Chondrocyte (in vitro differentiated cells): ENCODE data around the gene FOXA3. TPM values are rescaled to one million over a fixed set of nuclear protein-coding genes. Genes with fewer than 3 reads are reported as not detected.
"Not testable (repeated sequence)": the region's sequence is repeated elsewhere in the genome, so short reads cannot be mapped to it uniquely, and the experiment has no call there.

Experiments used
- DNase-seq: peaks from one replicate; pipeline ENCODE4 v3.0.0; 2021; ENCODE audit warnings: mixed read lengths, low spot score
- H3K27ac Mint-ChIP-seq: one replicate; pipeline ENCODE4 v1.8.0; 2021; ENCODE audit warnings: mild to moderate bottlenecking, moderate library complexity, mixed read lengths; ENCODE audit not compliant: unreplicated experiment
- H3K27me3 Mint-ChIP-seq: 2 replicates; pipeline ENCODE4 v1.8.0; 2021; ENCODE audit warnings: low read depth, mixed read lengths
- H3K36me3 Mint-ChIP-seq: 2 replicates; pipeline ENCODE4 v1.8.0; 2021; ENCODE audit warnings: low read depth, mixed read lengths
- H3K4me1 Mint-ChIP-seq: 2 replicates; pipeline ENCODE4 v1.8.0; 2021; ENCODE audit warnings: low read depth, mild to moderate bottlenecking, mixed read lengths
- H3K4me3 Mint-ChIP-seq: one replicate; pipeline ENCODE4 v1.8.0; 2021; ENCODE audit warnings: mild to moderate bottlenecking, moderate library complexity, mixed read lengths; ENCODE audit not compliant: unreplicated experiment
- H3K9me3 Mint-ChIP-seq: 2 replicates; pipeline ENCODE4 v1.8.0; 2021; ENCODE audit warnings: low read depth, mixed read lengths
- CTCF ChIP-seq: fragments of 200-600 bp; sonication (generic); IDR thresholded peaks from 2 replicates; pipeline ENCODE4 v1.5.0; 2021; ENCODE audit warnings: antibody characterized with exemption, mild to moderate bottlenecking, moderate library complexity
- total RNA-seq: library from RNA; stranded (reverse); gene quantifications from 3 replicates; pipeline ENCODE4 v1.2.1, GENCODE V29; 2021

FOXA3 gene
- total RNA-seq, 1 donor from 2014 or later, result not detected

GRCh38 chr19:45886427-45887199, 22.5 kb downstream of the FOXA3 start:
- peak overlapping the region; percentile 98 for H3K27ac Mint-ChIP-seq
- H3K4me3 Mint-ChIP-seq, result peak overlapping the region; percentile 91
- no peak for TF ChIP-seq CTCF
- H3K4me1 Mint-ChIP-seq, result peaks cover 23% of the 10 kb centered on the region
- no peaks in the 10 kb centered on the region for H3K9me3 Mint-ChIP-seq
- H3K27me3 Mint-ChIP-seq, result no peaks in the 10 kb centered on the region
- H3K36me3 Mint-ChIP-seq, result peaks cover 4% of the 10 kb centered on the region
- peak; percentile 95 for DNase-seq

- Mint-ChIP-seq H3K4me3 (peak overlapping the region; percentile 91), H3K27ac (peak overlapping the region; percentile 98), H3K27me3 (no peaks in the 10 kb centered on the region), H3K9me3 (no peaks in the 10 kb centered on the region), H3K4me1 (peaks cover 23% of the 10 kb centered on the region), H3K36me3 (peaks cover 4% of the 10 kb centered on the region)
- no peak for DNase-seq
- no peak for TF ChIP-seq CTCF
Observed at GRCh38 chr19:45887200-45887710, 23.1 kb downstream of the FOXA3 start.

GRCh38 chr19:45889210-45889885, 25.2 kb downstream of the FOXA3 start:
- Mint-ChIP-seq H3K27ac (no peak overlapping the region), H3K9me3 (no peaks in the 10 kb centered on the region), H3K36me3 (peaks cover 2% of the 10 kb centered on the region), H3K4me1 (peaks cover 10% of the 10 kb centered on the region), H3K27me3 (no peaks in the 10 kb centered on the region), H3K4me3 (no peak overlapping the region)
- TF ChIP-seq CTCF, result no peak
- DNase-seq, result no peak

- DNase-seq, result no peak
- TF ChIP-seq CTCF, result no peak
- Mint-ChIP-seq H3K27ac (no peak overlapping the region), H3K36me3 (peaks cover 10% of the 10 kb centered on the region), H3K9me3 (no peaks in the 10 kb centered on the region), H3K4me1 (peaks cover 6% of the 10 kb centered on the region), H3K4me3 (no peak overlapping the region), H3K27me3 (no peaks in the 10 kb centered on the region)
Observed at GRCh38 chr19:45890877-45891276, 26.8 kb downstream of the FOXA3 start.

- Mint-ChIP-seq H3K4me3 (no peak overlapping the region), H3K27me3 (no peaks in the 10 kb centered on the region), H3K9me3 (no peaks in the 10 kb centered on the region), H3K36me3 (peaks cover 18% of the 10 kb centered on the region), H3K4me1 (peaks cover 8% of the 10 kb centered on the region), H3K27ac (no peak overlapping the region)
- DNase-seq, result no peak
- TF ChIP-seq CTCF, result no peak
Observed at GRCh38 chr19:45895519-45895972, 31.4 kb downstream of the FOXA3 start.

- peaks cover 20% of the 10 kb centered on the region for H3K36me3 Mint-ChIP-seq
- DNase-seq, result not testable (repeated sequence)
Observed at GRCh38 chr19:45895983-45896599, 32.0 kb downstream of the FOXA3 start.

More at GRCh38 chr19:45895983-45896599, 32.0 kb downstream of the FOXA3 start:
- not testable (repeated sequence) for H3K4me3 Mint-ChIP-seq, H3K27me3 Mint-ChIP-seq, H3K9me3 Mint-ChIP-seq, H3K27ac Mint-ChIP-seq
- H3K4me1 Mint-ChIP-seq, result peaks cover 13% of the 10 kb centered on the region
